GM23248 (cell line): ENCODE measurements around the gene VPS8.

Source experiments
- EZH2 ChIP-seq: fragments of 200-600 bp; sonication (generic); IDR thresholded peaks from 2 replicates; pipeline ENCODE4 v1.6.1; 2018; ENCODE audit warnings: antibody characterized with exemption, mild to moderate bottlenecking; ENCODE audit not compliant: insufficient read depth, poor library complexity, severe bottlenecking
- EZH2phosphoT487 ChIP-seq: fragments of 200-600 bp; sonication (generic); IDR thresholded peaks from 2 replicates; pipeline ENCODE4 v1.6.1; 2018; ENCODE audit warnings: antibody characterized with exemption, moderate library complexity, mild to moderate bottlenecking, low read depth; ENCODE audit not compliant: insufficient read depth

DNA sequence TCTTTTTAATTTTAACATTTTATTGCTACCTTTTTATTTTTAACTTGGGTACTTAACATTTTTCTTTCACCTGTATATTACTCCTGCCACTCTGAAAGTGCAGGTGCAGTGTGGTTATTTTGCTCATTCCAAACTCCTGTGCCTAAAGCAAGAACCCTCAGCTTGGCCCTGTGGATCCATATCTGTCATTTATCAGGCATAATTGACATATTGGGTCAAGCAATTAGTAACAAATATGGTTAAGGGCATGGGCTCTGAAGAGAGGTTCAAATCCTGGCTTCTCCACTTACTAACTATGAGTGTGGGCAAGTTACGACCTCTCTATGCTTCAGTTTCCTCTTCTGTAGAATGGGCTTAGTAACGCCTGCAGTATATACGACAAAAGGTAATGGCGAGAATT is 9.8 kb upstream of the VPS8 start:
- TF ChIP-seq EZH2 (no peak), EZH2phosphoT487 (no peak)
